Smooth muscle cell (in vitro differentiated cells): ENCODE results near the gene SCARF2. TPM values are rescaled to one million over a fixed set of nuclear protein-coding genes. Genes with fewer than 3 reads are reported as not detected.
"Not testable (repeated sequence)": the region's sequence is repeated elsewhere in the genome, so short reads cannot be mapped to it uniquely, and the experiment has no call there.

ENCODE experiments used
- DNase-seq: peaks from one replicate; lab custom pipeline; 2025; ENCODE audit not compliant: unreplicated experiment; lab: John Stamatoyannopoulos, UW
- H2AFZ ChIP-seq: fragments of 200-600 bp; sonication (generic); 2 replicates; pipeline ENCODE4 v1.6.0; 2016; ENCODE audit warnings: antibody characterized with exemption, low read depth, mild to moderate bottlenecking
- H3F3A ChIP-seq: fragments of 200-600 bp; sonication (generic); 2 replicates; pipeline ENCODE4 v1.6.0; 2017; ENCODE audit warnings: antibody characterized with exemption, low read depth
- H3K27ac ChIP-seq: fragments of 200-600 bp; sonication (generic); 2 replicates; pipeline ENCODE4 v1.5.1; 2016; ENCODE audit warnings: low read depth, mild to moderate bottlenecking
- H3K27me3 ChIP-seq: fragments of 200-600 bp; sonication (generic); 2 replicates; pipeline ENCODE4 v1.6.1; 2016; ENCODE audit warnings: low read depth, mild to moderate bottlenecking
- H3K36me3 ChIP-seq: fragments of 200-600 bp; sonication (generic); 2 replicates; pipeline ENCODE4 v1.5.1; 2016; ENCODE audit warnings: low read depth
- H3K4me1 ChIP-seq: fragments of 200-600 bp; sonication (generic); 2 replicates; pipeline ENCODE4 v1.5.1; 2016; ENCODE audit warnings: low read depth
- H3K4me2 ChIP-seq: fragments of 200-600 bp; sonication (generic); 2 replicates; pipeline ENCODE4 v1.6.0; 2016; ENCODE audit warnings: mild to moderate bottlenecking
- H3K4me3 ChIP-seq: fragments of 200-600 bp; sonication (generic); 2 replicates; pipeline ENCODE4 v1.5.1; 2016; ENCODE audit warnings: mild to moderate bottlenecking
- H3K79me2 ChIP-seq: fragments of 200-600 bp; sonication (generic); 2 replicates; pipeline ENCODE4 v1.6.0; 2016; ENCODE audit warnings: low read depth, mild to moderate bottlenecking
- H3K9ac ChIP-seq: fragments of 200-600 bp; sonication (generic); 2 replicates; pipeline ENCODE4 v1.6.0; 2016; ENCODE audit warnings: low read depth
- H3K9me3 ChIP-seq: fragments of 200-600 bp; sonication (generic); replicated peaks from 2 replicates; pipeline ENCODE4 v1.5.1; 2016; ENCODE audit warnings: low read depth
- H4K20me1 ChIP-seq: fragments of 200-600 bp; sonication (generic); 2 replicates; pipeline ENCODE4 v1.6.0; 2016; ENCODE audit warnings: low read depth
- WGBS: methylation state at CpG from one replicate; pipeline ENCODE4 v1.1.7; 2016; ENCODE audit warnings: low lambda C conversion rate; 5-methylcytosine and 5-hydroxymethylcytosine counted together
- polyA plus RNA-seq: library from polyadenylated mRNA; unstranded; fragments of >200 nt; fragmentation: Nextera tagmentation; extraction: Ambion mirVana; gene quantifications from 2 replicates; pipeline ENCODE4 v1.2.1, GENCODE V29; 2016
- total RNA-seq: library from RNA; depleted of rRNA; stranded (reverse); fragments of >200 nt; gene quantifications from 2 replicates; pipeline ENCODE4 v1.2.3, GENCODE V29; 2014
- TF ChIP-seq, protein P1 (sequence below): fragments of 200-600 bp; sonication (generic); IDR thresholded peaks from 2 replicates; pipeline ENCODE4 v1.5.1; 2017; ENCODE audit warnings: borderline replicate concordance, mild to moderate bottlenecking, antibody characterized with exemption; ENCODE audit not compliant: insufficient read depth, poor library complexity, severe bottlenecking

SCARF2 gene
- total and polyA plus RNA-seq, 2 experiments from 2014 or later = 30.9 to 89.8 TPM

DNA sequence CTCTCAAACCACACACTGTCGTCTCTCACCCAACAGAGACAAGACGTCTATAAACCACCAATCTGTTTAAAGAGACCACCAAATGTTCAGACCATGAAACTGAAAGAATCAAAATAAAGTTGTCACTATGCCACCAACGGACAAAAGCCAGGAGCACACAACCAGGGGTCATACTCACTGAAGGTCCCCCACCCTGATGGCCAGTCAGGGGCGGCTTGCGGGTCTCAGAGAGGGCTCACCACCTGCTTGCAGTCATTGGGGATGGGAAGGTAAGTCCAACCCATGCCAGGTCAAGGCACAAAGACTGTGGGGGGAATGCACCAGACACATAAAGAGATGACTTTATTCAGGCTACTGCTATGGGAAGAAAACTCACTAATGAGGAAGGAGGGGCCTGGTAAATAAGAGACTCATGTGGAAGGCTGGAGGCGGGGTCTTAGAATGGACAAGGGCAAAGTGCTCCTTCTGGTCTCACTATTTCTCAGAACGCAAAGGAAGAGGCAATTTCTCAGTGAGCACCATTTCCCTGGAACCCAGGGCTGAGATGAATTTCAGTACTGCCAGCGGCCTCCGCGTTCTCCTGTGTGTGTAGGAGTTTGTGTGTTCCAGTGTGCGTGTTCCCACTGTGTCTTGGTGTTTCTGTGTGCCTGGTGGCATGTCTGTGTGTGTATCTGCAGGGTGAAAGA lies 17.3 kb downstream of the SCARF2 start:
- Histone ChIP-seq H4K20me1 (no peaks in the 10 kb centered on the region), H2AFZ (no peak overlapping the region), H3K27me3 (no peaks in the 10 kb centered on the region), H3K36me3 (no peaks in the 10 kb centered on the region), H3K79me2 (no peaks in the 10 kb centered on the region), H3K4me1 (no peaks in the 10 kb centered on the region), H3K4me3 (no peak overlapping the region), H3K9me3 (no peaks in the 10 kb centered on the region), H3F3A (peaks cover 16% of the 10 kb centered on the region), H3K4me2 (no peak overlapping the region), H3K27ac (no peak overlapping the region), H3K9ac (no peak overlapping the region)
- 92% methylated on average over 11 of the region's 11 CpGs for WGBS
- TF ChIP-seq, protein P1, sequence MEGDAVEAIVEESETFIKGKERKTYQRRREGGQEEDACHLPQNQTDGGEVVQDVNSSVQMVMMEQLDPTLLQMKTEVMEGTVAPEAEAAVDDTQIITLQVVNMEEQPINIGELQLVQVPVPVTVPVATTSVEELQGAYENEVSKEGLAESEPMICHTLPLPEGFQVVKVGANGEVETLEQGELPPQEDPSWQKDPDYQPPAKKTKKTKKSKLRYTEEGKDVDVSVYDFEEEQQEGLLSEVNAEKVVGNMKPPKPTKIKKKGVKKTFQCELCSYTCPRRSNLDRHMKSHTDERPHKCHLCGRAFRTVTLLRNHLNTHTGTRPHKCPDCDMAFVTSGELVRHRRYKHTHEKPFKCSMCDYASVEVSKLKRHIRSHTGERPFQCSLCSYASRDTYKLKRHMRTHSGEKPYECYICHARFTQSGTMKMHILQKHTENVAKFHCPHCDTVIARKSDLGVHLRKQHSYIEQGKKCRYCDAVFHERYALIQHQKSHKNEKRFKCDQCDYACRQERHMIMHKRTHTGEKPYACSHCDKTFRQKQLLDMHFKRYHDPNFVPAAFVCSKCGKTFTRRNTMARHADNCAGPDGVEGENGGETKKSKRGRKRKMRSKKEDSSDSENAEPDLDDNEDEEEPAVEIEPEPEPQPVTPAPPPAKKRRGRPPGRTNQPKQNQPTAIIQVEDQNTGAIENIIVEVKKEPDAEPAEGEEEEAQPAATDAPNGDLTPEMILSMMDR = no peak
- no peak for DNase-seq

DNA sequence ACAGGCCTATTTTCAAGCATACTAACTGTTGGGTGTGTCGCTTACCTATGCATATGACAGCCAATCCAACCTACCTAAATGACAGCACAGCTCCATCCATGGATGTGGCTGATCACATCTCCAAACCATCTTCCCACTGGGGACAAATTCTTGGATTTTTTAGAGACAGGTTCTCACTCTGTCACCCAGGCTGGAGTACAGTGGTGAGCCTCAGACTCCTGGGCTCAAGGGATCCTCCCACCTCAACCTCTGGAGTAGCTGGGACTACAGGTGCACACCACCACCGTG lies 18.0 kb downstream of the SCARF2 start:
- H2AFZ ChIP-seq = no peak overlapping the region
- 87% methylated on average over 2 of the region's 2 CpGs for WGBS

DNA sequence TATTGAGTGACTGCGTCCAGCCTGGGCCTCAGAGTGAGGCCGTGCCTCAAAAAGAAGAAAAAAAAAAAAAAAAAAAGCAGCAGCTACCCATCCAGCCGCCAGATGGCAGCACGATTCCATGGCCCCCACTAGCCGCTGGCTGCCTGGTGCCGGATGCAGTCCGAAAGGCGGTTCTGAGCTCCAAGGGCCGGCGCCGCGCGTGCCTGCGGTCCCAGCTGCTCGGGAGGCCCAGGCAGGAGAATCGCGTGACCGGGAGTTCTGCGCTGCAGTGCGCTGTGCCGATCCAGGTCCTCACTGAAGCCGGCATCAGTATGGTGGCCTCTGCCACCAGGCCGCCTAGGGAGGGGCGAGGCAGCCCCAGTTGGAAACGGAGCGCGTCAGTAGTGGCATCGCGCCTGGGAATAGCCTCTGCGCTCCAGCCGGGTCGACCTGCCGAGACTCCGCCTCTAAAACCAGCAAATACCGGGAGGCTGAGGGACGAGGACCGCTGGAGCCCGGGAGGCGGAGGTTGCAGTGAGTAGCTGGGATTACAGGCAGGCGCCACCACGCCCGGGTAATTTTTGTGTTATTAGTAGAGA lies 19.3 kb downstream of the SCARF2 start:
- Histone ChIP-seq H2AFZ (no peak overlapping the region), H3K36me3 (no peaks in the 10 kb centered on the region), H3F3A (peaks cover 16% of the 10 kb centered on the region), H3K4me2 (peak overlapping the region; percentile 91), H3K4me1 (no peaks in the 10 kb centered on the region), H3K9ac (peak overlapping the region; percentile 3), H3K4me3 (peak overlapping the region; percentile 50), H3K9me3 (no peaks in the 10 kb centered on the region), H4K20me1 (no peaks in the 10 kb centered on the region), H3K27me3 (no peaks in the 10 kb centered on the region), H3K79me2 (no peaks in the 10 kb centered on the region), H3K27ac (no peak overlapping the region)
- DNase-seq = peak; percentile 65
- WGBS = 20% methylated on average over 42 of the region's 42 CpGs
- TF ChIP-seq, protein P1 = peak; percentile 79

More for the DNA sequence above, 18.0 kb downstream of the SCARF2 start:
- no peaks in the 10 kb centered on the region for H3K79me2 ChIP-seq
- H3K9ac ChIP-seq = no peak overlapping the region
- TF ChIP-seq, protein P1 = no peak
- H3K27me3 ChIP-seq = no peaks in the 10 kb centered on the region
- no peaks in the 10 kb centered on the region for H3K9me3 ChIP-seq
- no peak for DNase-seq
- H4K20me1 ChIP-seq = no peaks in the 10 kb centered on the region
- no peak overlapping the region for H3K4me2 ChIP-seq
- no peaks in the 10 kb centered on the region for H3K4me1 ChIP-seq
- no peak overlapping the region for H3K4me3 ChIP-seq
- H3K27ac ChIP-seq = no peak overlapping the region
- H3F3A ChIP-seq = peaks cover 16% of the 10 kb centered on the region
- no peaks in the 10 kb centered on the region for H3K36me3 ChIP-seq

DNA sequence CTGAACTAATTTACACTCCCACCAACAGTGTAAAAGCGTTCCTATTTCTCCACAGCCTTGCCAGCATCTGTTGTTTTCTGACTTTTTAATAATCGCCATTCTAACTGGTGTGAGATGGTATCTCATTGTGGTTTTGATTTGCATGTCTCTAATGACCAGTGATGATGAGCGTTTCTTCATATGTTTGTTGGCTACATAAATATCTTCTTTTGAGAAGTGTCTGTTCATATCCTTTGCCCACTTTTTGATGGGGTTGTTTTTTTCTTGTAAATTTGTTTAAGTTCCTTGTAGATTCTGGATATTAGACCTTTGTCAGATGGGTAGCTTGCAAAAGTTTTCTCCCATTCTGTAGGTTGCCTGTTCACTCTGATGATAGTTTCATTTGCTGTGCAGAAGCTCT lies 21.9 kb downstream of the SCARF2 start:
- H3K36me3 ChIP-seq, H3K4me1 ChIP-seq, H3K27me3 ChIP-seq, H4K20me1 ChIP-seq, H3K4me3 ChIP-seq, H3K9ac ChIP-seq, H3K27ac ChIP-seq, H3K79me2 ChIP-seq, H3K4me2 ChIP-seq, H2AFZ ChIP-seq, DNase-seq, H3K9me3 ChIP-seq, H3F3A ChIP-seq: not testable (repeated sequence)
- 90% methylated on average over 3 of the region's 3 CpGs for WGBS

DNA sequence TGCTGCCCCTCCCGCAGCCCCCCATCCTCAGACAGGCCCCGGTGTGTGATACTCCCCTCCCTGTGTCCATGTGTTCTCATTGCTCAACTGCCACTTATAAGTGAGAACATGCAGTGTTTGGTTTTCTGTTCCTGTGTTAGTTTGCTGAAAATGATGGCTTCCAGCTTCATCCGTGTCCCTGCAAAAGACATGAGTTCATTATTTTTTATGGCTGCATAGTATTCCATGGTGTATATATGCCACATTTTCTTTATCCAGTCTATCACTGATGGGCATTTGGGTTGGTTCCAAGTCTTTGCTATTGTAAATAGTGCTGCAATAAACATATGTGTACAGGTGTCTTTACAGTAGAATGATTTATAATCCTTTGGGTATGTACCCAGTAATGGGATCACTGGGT lies 22.4 kb downstream of the SCARF2 start:
- not testable (repeated sequence) for H3K9ac ChIP-seq, H3K79me2 ChIP-seq, H4K20me1 ChIP-seq, H3K36me3 ChIP-seq, H3K9me3 ChIP-seq, H3K27me3 ChIP-seq, H3F3A ChIP-seq, H3K27ac ChIP-seq, DNase-seq, H3K4me2 ChIP-seq, H2AFZ ChIP-seq, H3K4me3 ChIP-seq, H3K4me1 ChIP-seq
- WGBS = 100% methylated on average over 3 of the region's 3 CpGs
